ENCODE data around the gene ARID4B. TPM values are rescaled to one million over a fixed set of nuclear protein-coding genes. Genes with fewer than 3 reads are reported as not detected.
"Not testable (repeated sequence)": the region's sequence is repeated elsewhere in the genome, so short reads cannot be mapped to it uniquely, and the experiment has no call there.

Gene ARID4B
- total and polyA plus RNA-seq, 4 experiments from 2014 or later: 34.8 to 99.5 (median 90.8) TPM

- H3K4me3 ChIP-seq (ENCODE audit: low read length in 2 of 2); H3K27me3 Mint-ChIP-seq; H3K27me3 ChIP-seq (ENCODE audit: insufficient read depth, low read length); DNase-seq; H3K9me3 Mint-ChIP-seq; H3K9me3 ChIP-seq (ENCODE audit: control insufficient read depth in 1 of 2, low read length in 2 of 2); H3K27ac ChIP-seq (ENCODE audit: low read depth, low read length); H3K36me3 ChIP-seq (ENCODE audit: insufficient read depth, low read length): not testable (repeated sequence)
- peaks cover 76% of the 10 kb centered on the region for H3K4me1 ChIP-seq (ENCODE audit: insufficient read depth, low read length)
- peaks cover 0 to 36% of the 10 kb centered on the region in 2 donors for H3K36me3 Mint-ChIP-seq
- H3K4me1 Mint-ChIP-seq: peaks cover 44 to 82% (median 57%) of the 10 kb centered on the region in 4 donors
- H3K4me3 Mint-ChIP-seq: peak overlapping the region in 3 of 8 donors; percentile 3 to 40 (median 6)
- H3K27ac Mint-ChIP-seq: peak overlapping the region; percentile 22 to 81 (median 50)
- ChIA-PET CTCF (ENCODE audit: partially characterized antibody) (interaction anchor here (0.5 to 10.3 kb wide), 9 partner anchors 18 to 759 kb away, joined by 3 to 130 read pairs (median 4); no protein-coding TSS in a partner anchor), POLR2A (ENCODE audit: partially characterized antibody) (interaction anchor here (0.6 kb wide), 1 partner anchor 70 kb away, joined by 3 read pairs; the partner anchor contains the start of gene ARID4B)
- intact Hi-C loops (cut with micrococcal nuclease): loop anchor here (2.0 kb wide), 1 partner anchor 35 kb away; no protein-coding TSS in a partner anchor
Measured at GRCh38 chr1:235258068-235258467, 69.9 kb downstream of the ARID4B start.

- Histone ChIP-seq H3K4me1 (ENCODE audit: insufficient read depth, low read length) (peaks cover 47% of the 10 kb centered on the region), H3K36me3 (ENCODE audit: insufficient read depth, low read length) (no peaks in the 10 kb centered on the region), H3K4me3 (ENCODE audit: low read length in 2 of 2) (no peak overlapping the region), H3K27ac (ENCODE audit: low read depth, low read length) (no peak overlapping the region), H3K27me3 (ENCODE audit: insufficient read depth, low read length) (no peaks in the 10 kb centered on the region), H3K9me3 (ENCODE audit: control insufficient read depth in 1 of 2, low read length in 2 of 2) (no peaks in the 10 kb centered on the region)
- CTCF ChIA-PET (ENCODE audit: partially characterized antibody): interaction anchor here (1.3 to 10.3 kb wide), 2 partner anchors 76 to 159 kb away, joined by 3 to 130 read pairs; no protein-coding TSS in a partner anchor
- Mint-ChIP-seq H3K4me3 (no peak overlapping the region), H3K27me3 (no peaks in the 10 kb centered on the region), H3K4me1 (peaks cover 35 to 59% (median 41%) of the 10 kb centered on the region in 4 donors), H3K27ac (peak overlapping the region in 3 of 7 donors; percentile 11 to 78 (median 34)), H3K36me3 (peaks cover 2 to 53% of the 10 kb centered on the region in 2 donors), H3K9me3 (no peaks in the 10 kb centered on the region)
- POLR2A ChIA-PET (ENCODE audit: partially characterized antibody): interaction anchor here (0.6 to 1.0 kb wide), 2 partner anchors 31 to 83 kb away, joined by 3 read pairs; no protein-coding TSS in a partner anchor
- DNase-seq: no peak
- intact Hi-C loops (cut with micrococcal nuclease): no loop called here
Measured at GRCh38 chr1:235254721-235255120, 73.3 kb downstream of the ARID4B start.

- intact Hi-C loops (cut with micrococcal nuclease): loop anchor here (1.0 to 2.0 kb wide), 4 partner anchors 75 to 162 kb away; partner anchors contain the start of genes ARID4B, GGPS1 and TBCE
- peak; percentile 58 to 71 (median 66) for DNase-seq
- peak overlapping the region; percentile 35 to 86 (median 70) for H3K27ac Mint-ChIP-seq
Measured at GRCh38 chr1:235253219-235253962, 74.6 kb downstream of the ARID4B start.

GRCh38 chr1:235250430-235250829 is 77.5 kb downstream of the ARID4B start:
- intact Hi-C loops (cut with micrococcal nuclease): no loop called here
- H3K27me3 Mint-ChIP-seq: no peaks in the 10 kb centered on the region
- ChIA-PET POLR2A (ENCODE audit: partially characterized antibody) (interaction anchor here (0.9 kb wide), 1 partner anchor 77 kb away, joined by 3 read pairs; no protein-coding TSS in a partner anchor), CTCF (ENCODE audit: partially characterized antibody) (interaction anchor here (3.4 to 8.3 kb wide), 2 partner anchors 8 to 165 kb away, joined by 12 to 112 read pairs; no protein-coding TSS in a partner anchor)
- H3K9me3 ChIP-seq (ENCODE audit: control insufficient read depth in 1 of 2, low read length in 2 of 2): no peaks in the 10 kb centered on the region
- peak overlapping the region in 3 of 7 donors; percentile 11 to 77 (median 68) for H3K27ac Mint-ChIP-seq
- no peaks in the 10 kb centered on the region for H3K9me3 Mint-ChIP-seq
- H3K4me1 ChIP-seq (ENCODE audit: insufficient read depth, low read length): peaks cover 32% of the 10 kb centered on the region
- no peak for DNase-seq
- no peaks in the 10 kb centered on the region for H3K27me3 ChIP-seq (ENCODE audit: insufficient read depth, low read length)
- H3K36me3 ChIP-seq (ENCODE audit: insufficient read depth, low read length): no peaks in the 10 kb centered on the region
- peaks cover 26 to 42% (median 29%) of the 10 kb centered on the region in 4 donors for H3K4me1 Mint-ChIP-seq
- no peak overlapping the region for H3K4me3 Mint-ChIP-seq
- H3K4me3 ChIP-seq (ENCODE audit: low read length in 2 of 2): no peak overlapping the region
- H3K36me3 Mint-ChIP-seq: peaks cover 11 to 44% of the 10 kb centered on the region in 2 donors
- H3K27ac ChIP-seq (ENCODE audit: low read depth, low read length): no peak overlapping the region

More at GRCh38 chr1:235253219-235253962, 74.6 kb downstream of the ARID4B start:
- H3K36me3 ChIP-seq (ENCODE audit: insufficient read depth, low read length): no peaks in the 10 kb centered on the region
- ChIA-PET POLR2A (ENCODE audit: partially characterized antibody) (interaction anchor here (0.5 to 1.5 kb wide), 3 partner anchors 32 to 163 kb away, joined by 3 to 9 read pairs (median 3); partner anchors contain the start of gene TBCE), CTCF (ENCODE audit: partially characterized antibody) (interaction anchor here (0.6 to 8.3 kb wide), 9 partner anchors 11 to 756 kb away, joined by 3 to 112 read pairs (median 3); partner anchors contain the start of gene GGPS1)
- H3K9me3 ChIP-seq (ENCODE audit: control insufficient read depth in 1 of 2, low read length in 2 of 2): no peaks in the 10 kb centered on the region
- H3K27me3 ChIP-seq (ENCODE audit: insufficient read depth, low read length): no peaks in the 10 kb centered on the region
- peaks cover 36% of the 10 kb centered on the region for H3K4me1 ChIP-seq (ENCODE audit: insufficient read depth, low read length)
- Mint-ChIP-seq H3K4me1 (peaks cover 24 to 46% (median 30%) of the 10 kb centered on the region in 4 donors), H3K27me3 (no peaks in the 10 kb centered on the region), H3K9me3 (no peaks in the 10 kb centered on the region), H3K4me3 (no peak overlapping the region), H3K36me3 (peaks cover 2 to 49% of the 10 kb centered on the region in 2 donors)
- H3K4me3 ChIP-seq (ENCODE audit: low read length in 2 of 2): no peak overlapping the region
- H3K27ac ChIP-seq (ENCODE audit: low read depth, low read length): no peak overlapping the region

- Histone ChIP-seq H3K4me1 (ENCODE audit: insufficient read depth, low read length) (peaks cover 35% of the 10 kb centered on the region), H3K27ac (ENCODE audit: low read depth, low read length) (peak overlapping the region; percentile 14), H3K4me3 (ENCODE audit: low read length in 2 of 2) (no peak overlapping the region), H3K27me3 (ENCODE audit: insufficient read depth, low read length) (no peaks in the 10 kb centered on the region), H3K36me3 (ENCODE audit: insufficient read depth, low read length) (no peaks in the 10 kb centered on the region), H3K9me3 (ENCODE audit: control insufficient read depth in 1 of 2, low read length in 2 of 2) (no peaks in the 10 kb centered on the region)
- ChIA-PET CTCF (ENCODE audit: partially characterized antibody) (interaction anchor here (1.5 to 8.3 kb wide), 3 partner anchors 14 to 169 kb away, joined by 4 to 112 read pairs (median 4); partner anchors contain the start of gene TBCE), POLR2A (ENCODE audit: partially characterized antibody) (interaction anchor here (0.6 to 1.1 kb wide), 3 partner anchors 24 to 258 kb away, joined by 3 read pairs; partner anchors contain the start of gene B3GALNT2)
- Mint-ChIP-seq H3K4me1 (peaks cover 33 to 54% (median 41%) of the 10 kb centered on the region in 4 donors), H3K9me3 (no peaks in the 10 kb centered on the region), H3K27ac (peak overlapping the region; percentile 45 to 82 (median 77)), H3K4me3 (peak overlapping the region in 6 of 8 donors; percentile 12 to 80 (median 62)), H3K27me3 (no peaks in the 10 kb centered on the region), H3K36me3 (peaks cover 14 to 51% of the 10 kb centered on the region in 2 donors)
- no peak for DNase-seq
- intact Hi-C loops (cut with micrococcal nuclease): loop anchor here (5.0 kb wide), 1 partner anchor 39 kb away; no protein-coding TSS in a partner anchor
Measured at GRCh38 chr1:235246022-235246948, 81.7 kb downstream of the ARID4B start.

GRCh38 chr1:235244974-235245592 is 82.9 kb downstream of the ARID4B start:
- Mint-ChIP-seq H3K36me3 (peaks cover 11 to 47% of the 10 kb centered on the region in 2 donors), H3K27ac (peak overlapping the region; percentile 17 to 90 (median 39)), H3K9me3 (no peaks in the 10 kb centered on the region), H3K4me3 (peak overlapping the region; percentile 37 to 81 (median 60)), H3K27me3 (no peaks in the 10 kb centered on the region), H3K4me1 (peaks cover 36 to 56% (median 45%) of the 10 kb centered on the region in 4 donors)
- no peaks in the 10 kb centered on the region for H3K9me3 ChIP-seq (ENCODE audit: control insufficient read depth in 1 of 2, low read length in 2 of 2)
- intact Hi-C loops (cut with micrococcal nuclease): loop anchor here (5.0 kb wide), 1 partner anchor 38 kb away; no protein-coding TSS in a partner anchor
- peaks cover 47% of the 10 kb centered on the region for H3K4me1 ChIP-seq (ENCODE audit: insufficient read depth, low read length)
- H3K4me3 ChIP-seq (ENCODE audit: low read length in 2 of 2): no peak overlapping the region
- no peaks in the 10 kb centered on the region for H3K27me3 ChIP-seq (ENCODE audit: insufficient read depth, low read length)
- no peak overlapping the region for H3K27ac ChIP-seq (ENCODE audit: low read depth, low read length)
- DNase-seq: peak in 2 of 5 donors; percentile 16 to 41
- no peaks in the 10 kb centered on the region for H3K36me3 ChIP-seq (ENCODE audit: insufficient read depth, low read length)
- ChIA-PET POLR2A (ENCODE audit: partially characterized antibody) (no interaction called here), CTCF (ENCODE audit: partially characterized antibody) (no interaction called here)
